Heart right ventricle (tissue), 16 donors: ENCODE measurements around the gene KRT36. TPM values are rescaled to one million over a fixed set of nuclear protein-coding genes. Genes with fewer than 3 reads are reported as not detected.
A peak's percentile ranks its signal among the peaks of the same experiment; 100 is the strongest.

Source experiments
- ATAC-seq, 8 donors: fragments of 200-7000 bp; cut with Tn5 transposase; one replicate each; pipeline ENCODE4 v1.9.1; 2020; ENCODE audit warnings: mild to moderate bottlenecking in 8 of 8, moderate library complexity in 8 of 8, moderate number of reproducible peaks in 1 of 8
- DNase-seq, 2 donors: peaks; one replicate each; pipeline ENCODE4 v3.0.0-alpha.2; 2020
- H3K27ac ChIP-seq, 10 donors: fragments of 200-600 bp; sonication (generic) in 2 of 10; one replicate each; pipeline versions ENCODE4 v1.5.0 to v1.8.0; 2020 to 2022; ENCODE audit warnings: mild to moderate bottlenecking in 3 of 10
- H3K27me3 ChIP-seq, 7 donors: fragments of 200-600 bp; one replicate each; pipeline ENCODE4 v1.8.0; 2021 to 2022; ENCODE audit warnings: mild to moderate bottlenecking in 2 of 7
- H3K36me3 ChIP-seq, 9 donors: fragments of 200-600 bp; sonication (generic) in 1 of 9; one replicate each; pipeline versions ENCODE4 v1.5.0 to v1.8.0; 2020 to 2022; ENCODE audit warnings: mild to moderate bottlenecking in 2 of 9
- H3K4me1 ChIP-seq, 9 donors: fragments of 200-600 bp; sonication (generic) in 1 of 9; one replicate each; pipeline versions ENCODE4 v1.5.0 to v1.8.0; 2020 to 2022; ENCODE audit warnings: mild to moderate bottlenecking in 4 of 9
- H3K4me3 ChIP-seq, 10 donors: fragments of 200-600 bp; sonication (generic) in 2 of 10; one replicate each; pipeline versions ENCODE4 v1.5.0 to v1.8.0; 2020 to 2022; ENCODE audit warnings: mild to moderate bottlenecking in 7 of 10, moderate library complexity in 2 of 10
- H3K9me3 ChIP-seq, 11 donors: fragments of 200-600 bp in 10 of 11; sonication (generic) in 2 of 11; one replicate each; pipeline versions ENCODE4 v1.5.0 to v1.8.0; 2013 to 2022; ENCODE audit warnings: mild to moderate bottlenecking in 2 of 11, control low read depth in 1 of 11, moderate library complexity in 1 of 11
- CTCF ChIP-seq, 9 donors: fragments of 200-600 bp; sonication (generic) in 2 of 9; IDR thresholded peaks; one replicate each; pipeline versions ENCODE4 v1.5.0 to v1.8.0; 2021 to 2022; ENCODE audit warnings: antibody characterized with exemption in 9 of 9, mild to moderate bottlenecking in 5 of 9, moderate library complexity in 1 of 9
- WGBS, 2 donors: extraction: QIAGEN DNeasy Blood & Tissue Kit; methylation state at CpG; one replicate each; pipeline ENCODE4 v1.1.7; 2013; ENCODE audit warnings: inconsistent platforms in 1 of 2; 5-methylcytosine and 5-hydroxymethylcytosine counted together
- intact Hi-C, 10 donors: fragments of 100-400 bp; cut with DNase I; formaldehyde crosslinking; loops; one replicate each; pipeline versions ENCODE4 v1.11.1 to v1.14.2; 2022
- polyA plus RNA-seq, 2 donors: library from polyadenylated mRNA; stranded (reverse); fragments of 200-250 nt; gene quantifications; one replicate each; pipeline ENCODE4 v1.2.3, GENCODE V29; 2013
- total RNA-seq, 10 donors: library from RNA; stranded (reverse); fragmentation: NEBNext Ultra II Directional in 3 of 10; extraction: Animal tissue kit (Norgen Biotek cat#: 25700) in 3 of 10; gene quantifications; one replicate each; pipeline versions ENCODE4 v1.2.1 to v1.2.4, GENCODE V29; 2021 to 2023
- donor health status: Arrhythmogenic right ventricular cardiomyopathy.
- donor health status: ischemic (EF 13 %, LVEDD 7.1; RV severe dilation, severe dysfunction).
- donor health status: healthy with polysubstance abuse.
- donor health status: DM: no; HTN: yes; CAD: no.
- donor health status: DM: no; HTN: no; CAD: no.
- donor health status: ischemic (EF 25% LVEDD 6.9; RV normal size, moderate dysfunction).
- donor health status: ischemic (EF 25% LVEDD 5.7; RV mildly dilated, moderate dysfunction).
- donor health status: healthy.
- donor health status: DM: yes; HTN: yes; CAD: no.
- donor health status: Ischemic cardiomyopathy.
- donor health status: ischemic (EF 35%, LVEDD 5.7; RV mildly dilated, moderate dysfunction).
- donor health status: nonischemic (EF 11% LVEDD 7.7; RV severe dilation, severe dysfunction).
- donor health status: DM: yes; HTN: yes; CAD: no.
- donor health status: PGD.
- donor health status: ischemic (EF 29% LVEDD 5.4; RV normal size, mild dysfunction).
- donor health status: nonischemic (EF 23%, LVEDD 6.1; RV moderate dilation, normal function).

Gene KRT36
- total and polyA plus RNA-seq, 12 donors: not detected

DNA sequence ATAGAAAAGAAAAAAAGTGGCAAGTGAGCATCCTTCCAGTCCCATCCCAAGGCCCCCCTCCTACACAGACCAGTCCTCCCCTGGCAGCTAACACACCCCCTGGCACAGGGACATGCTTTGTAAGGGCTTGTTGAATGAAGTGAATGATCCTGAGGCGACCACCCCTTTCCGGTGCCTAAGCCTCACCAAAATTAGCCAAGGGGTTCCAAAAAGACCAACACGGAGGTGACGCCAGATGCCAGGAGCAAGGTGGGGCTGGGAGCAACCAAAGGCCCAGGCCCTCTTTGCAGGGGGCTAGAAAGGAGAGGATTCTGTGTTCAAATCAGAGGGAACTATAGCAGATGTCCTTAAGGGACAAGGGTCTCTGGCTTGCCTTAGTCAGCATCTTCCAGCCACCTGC lies 14.3 kb downstream of the KRT36 start:
- WGBS, 2 donors: 92% methylated on average over 4 of the region's 4 CpGs

GRCh38 chr17:41474863-41475262 lies 14.8 kb downstream of the KRT36 start:
- intact Hi-C loops: no loop called here
- peak; percentile 66 to 96 (median 86) for ATAC-seq
- no peak for TF ChIP-seq CTCF (IDR thresholded peaks at IDR 0.05)
- Histone ChIP-seq H3K4me3 (no peak overlapping the region), H3K36me3 (no peaks in the 10 kb centered on the region), H3K27me3 (no peaks in the 10 kb centered on the region), H3K27ac (peak overlapping the region in 2 of 10 donors; percentile 12 to 34), H3K4me1 (peaks cover 0 to 4% (median 0%) of the 10 kb centered on the region in 9 donors), H3K9me3 (peaks cover 0 to 28% (median 6%) of the 10 kb centered on the region in 11 donors)
- DNase-seq: peak in 1 of 2 donors; percentile 57
- WGBS, 2 donors: 43 to 47% methylated on average over 8 of the region's 8 CpGs

More for the DNA sequence above, 14.3 kb downstream of the KRT36 start:
- DNase-seq (no peak), ATAC-seq (peak in 4 of 8 donors; percentile 14 to 27 (median 18))
- TF ChIP-seq CTCF (IDR thresholded peaks at IDR 0.05): no peak
- Histone ChIP-seq H3K36me3 (no peaks in the 10 kb centered on the region), H3K27ac (peak overlapping the region in 2 of 10 donors; percentile 12 to 34), H3K4me3 (no peak overlapping the region), H3K9me3 (peaks cover 0 to 28% (median 6%) of the 10 kb centered on the region in 11 donors), H3K4me1 (peaks cover 0 to 4% (median 0%) of the 10 kb centered on the region in 9 donors), H3K27me3 (no peaks in the 10 kb centered on the region)
- intact Hi-C loops: no loop called here

- intact Hi-C loops: no loop called here
- Histone ChIP-seq H3K27ac (no peak overlapping the region), H3K4me3 (no peak overlapping the region), H3K4me1 (peaks cover 0 to 12% (median 4%) of the 10 kb centered on the region in 9 donors), H3K36me3 (no peaks in the 10 kb centered on the region), H3K27me3 (peaks cover 0 to 17% (median 0%) of the 10 kb centered on the region in 7 donors), H3K9me3 (peaks cover 0 to 50% (median 14%) of the 10 kb centered on the region in 11 donors)
- no peak for DNase-seq
- no peak for ATAC-seq
- no peak for TF ChIP-seq CTCF (IDR thresholded peaks at IDR 0.05)
These were observed 21.4 kb downstream of the KRT36 start for GRCh38 chr17:41468346-41468745.

GRCh38 chr17:41467561-41467960 lies 22.1 kb downstream of the KRT36 start:
- intact Hi-C loops: no loop called here
- H3K9me3 ChIP-seq: peaks cover 0 to 43% (median 14%) of the 10 kb centered on the region in 11 donors
- no peak overlapping the region for H3K4me3 ChIP-seq
- no peaks in the 10 kb centered on the region for H3K36me3 ChIP-seq
- WGBS, 2 donors: 55 to 62% methylated on average over 4 of the region's 4 CpGs
- no peak for ATAC-seq
- H3K27me3 ChIP-seq: peaks cover 0 to 17% (median 0%) of the 10 kb centered on the region in 7 donors
- H3K27ac ChIP-seq: no peak overlapping the region
- no peak for DNase-seq
- peaks cover 0 to 12% (median 4%) of the 10 kb centered on the region in 9 donors for H3K4me1 ChIP-seq
- no peak for TF ChIP-seq CTCF (IDR thresholded peaks at IDR 0.05)
